HepG2 (cell line): ENCODE results near the gene FGD3. TPM values are rescaled to one million over a fixed set of nuclear protein-coding genes. Genes with fewer than 3 reads are reported as not detected.

Source experiments
- ATAD3A ChIP-seq: sonication (generic); formaldehyde crosslinking; IDR thresholded peaks from 2 replicates; pipeline ENCODE4 v1.4.0; 2020; ENCODE audit warnings: missing genetic modification reagents
- ATF7-NPFF ChIP-seq: sonication (generic); formaldehyde crosslinking; IDR thresholded peaks from 2 replicates; pipeline ENCODE4 v1.8.1; 2023; ENCODE audit warnings: mild to moderate bottlenecking, low read depth, missing genetic modification reagents, moderate library complexity
- BHLHE40 ChIP-seq: IDR thresholded peaks from 2 replicates; pipeline ENCODE4 v1.6.1; 2011; ENCODE audit warnings: low read length, improper control_type of control experiment
- CBX1 ChIP-seq: IDR thresholded peaks from one replicate; pipeline ENCODE4 v1.6.1; 2016; ENCODE audit warnings: antibody characterized with exemption, low read depth
- CBX2 ChIP-seq, 2 experiments: fragments of 200-600 bp in 1 of 2; sonication (generic); formaldehyde crosslinking in 1 of 2; IDR thresholded peaks; 2 replicates each; pipeline versions ENCODE4 v1.7.0 to v1.8.1; 2018 to 2022; ENCODE audit warnings: low read depth in 2 of 2, low read length in 1 of 2, mild to moderate bottlenecking in 1 of 2, missing genetic modification reagents in 1 of 2
- DMAP1 ChIP-seq: IDR thresholded peaks from 2 replicates; pipeline ENCODE4 v1.6.1; 2016
- ELF4 ChIP-seq: sonication (generic); formaldehyde crosslinking; IDR thresholded peaks from 2 replicates; pipeline ENCODE4 v1.5.0; 2020; ENCODE audit warnings: missing genetic modification reagents, mild to moderate bottlenecking, moderate library complexity, borderline replicate concordance
- FOSL2 ChIP-seq: sonication (generic); formaldehyde crosslinking; IDR thresholded peaks from 2 replicates; pipeline ENCODE4 v1.4.0; 2020; ENCODE audit warnings: missing genetic modification reagents
- FOXC1 ChIP-seq: sonication (generic); formaldehyde crosslinking; IDR thresholded peaks from 2 replicates; pipeline ENCODE4 v1.8.0; 2022; ENCODE audit warnings: mild to moderate bottlenecking, missing genetic modification reagents, borderline replicate concordance
- FOXJ3 ChIP-seq: sonication (generic); formaldehyde crosslinking; IDR thresholded peaks from 2 replicates; pipeline ENCODE4 v1.4.0; 2020; ENCODE audit warnings: missing genetic modification reagents, mild to moderate bottlenecking, borderline replicate concordance
- GABPB1 ChIP-seq: IDR thresholded peaks from 2 replicates; pipeline ENCODE4 v1.6.1; 2016; ENCODE audit warnings: mild to moderate bottlenecking, missing genetic modification reagents, moderate library complexity, missing compliant biosample characterization
- HNRNPK ChIP-seq: fragments of 200-400 bp; formaldehyde crosslinking; IDR thresholded peaks from 2 replicates; pipeline ENCODE4 v1.6.1; 2018; ENCODE audit warnings: low read length, low read depth, moderate library complexity, mild to moderate bottlenecking; ENCODE audit not compliant: poor library complexity, severe bottlenecking
- MIXL1 ChIP-seq: IDR thresholded peaks from 2 replicates; pipeline ENCODE4 v1.6.1; 2016
- PITX1 ChIP-seq: sonication (generic); formaldehyde crosslinking; IDR thresholded peaks from 2 replicates; pipeline ENCODE4 v1.5.1; 2020; ENCODE audit warnings: mild to moderate bottlenecking, missing genetic modification reagents
- SOX13 ChIP-seq, 3 experiments: fragments of 450-650 bp in 1 of 3; sonication (generic) in 1 of 3; formaldehyde crosslinking in 1 of 3; IDR thresholded peaks in 2 of 3; conservative IDR thresholded peaks in 1 of 3; 2 replicates each; pipeline versions ENCODE4 v1.5.0 to v1.6.1; 2016 to 2020; ENCODE audit warnings: antibody characterized with exemption in 1 of 3, mild to moderate bottlenecking in 1 of 3, missing compliant biosample characterization in 1 of 3, missing genetic modification reagents in 1 of 3, moderate library complexity in 1 of 3
- THAP11 ChIP-seq: IDR thresholded peaks from 2 replicates; pipeline ENCODE4 v1.6.1; 2016; ENCODE audit warnings: missing biosample characterization, missing genetic modification reagents
- TMF1 ChIP-seq: sonication (generic); formaldehyde crosslinking; IDR thresholded peaks from 2 replicates; pipeline ENCODE4 v1.8.1; 2022; ENCODE audit warnings: low read depth, missing genetic modification reagents
- TOE1 ChIP-seq: sonication (generic); formaldehyde crosslinking; IDR thresholded peaks from 2 replicates; pipeline ENCODE4 v1.4.0; 2020; ENCODE audit warnings: mild to moderate bottlenecking, missing genetic modification reagents
- ZBTB7B ChIP-seq: sonication (generic); formaldehyde crosslinking; IDR thresholded peaks from 2 replicates; pipeline ENCODE4 v1.4.0; 2020; ENCODE audit warnings: missing genetic modification reagents
- ZFP91 ChIP-seq: sonication (generic); formaldehyde crosslinking; IDR thresholded peaks from 2 replicates; pipeline ENCODE4 v1.9.0; 2022; ENCODE audit warnings: missing genetic modification reagents, mild to moderate bottlenecking, borderline replicate concordance
- ZKSCAN8 ChIP-seq: IDR thresholded peaks from 2 replicates; pipeline ENCODE4 v1.6.1; 2016; ENCODE audit warnings: borderline replicate concordance, missing genetic modification reagents, missing compliant biosample characterization
- ZNF790 ChIP-seq: sonication (generic); formaldehyde crosslinking; IDR thresholded peaks from 2 replicates; pipeline ENCODE4 v1.8.0; 2022; ENCODE audit warnings: missing genetic modification reagents, mild to moderate bottlenecking, borderline replicate concordance
- polyA plus RNA-seq, 8 experiments: library from polyadenylated mRNA; depleted of rRNA in 3 of 8; stranded (reverse) in 7 of 8; unstranded in 1 of 8; fragments of >200 nt; fragmentation: Illumina TruSeq in 4 of 8; extraction: Trizol in 4 of 8; gene quantifications; 2 replicates each; pipeline versions ENCODE4 v1.2.1 to v1.2.3, GENCODE V29; 2011 to 2016; ENCODE audit warnings: low read depth in 4 of 8, missing spikeins in 1 of 8, mixed read lengths in 1 of 8; ENCODE audit not compliant: insufficient read depth in 1 of 8
- total RNA-seq, 5 experiments: library from RNA; depleted of rRNA; stranded (reverse); fragments of >200 nt; fragmentation: Illumina TruSeq; extraction: Trizol; gene quantifications; 2 replicates each; pipeline ENCODE4 v1.2.3, GENCODE V29; 2016; ENCODE audit warnings: low read depth in 1 of 5
- TF ChIP-seq, protein P1 (sequence below): sonication (generic); formaldehyde crosslinking; IDR thresholded peaks from 2 replicates; pipeline ENCODE4 v1.8.0; 2023; ENCODE audit warnings: mild to moderate bottlenecking, missing genetic modification reagents

The FGD3 gene
- total and polyA plus RNA-seq, 2 of the 13 experiments (the other 11 are each of a cell fraction or from before 2014, with no cell fraction given): 0.53 to 1.1 TPM

DNA sequence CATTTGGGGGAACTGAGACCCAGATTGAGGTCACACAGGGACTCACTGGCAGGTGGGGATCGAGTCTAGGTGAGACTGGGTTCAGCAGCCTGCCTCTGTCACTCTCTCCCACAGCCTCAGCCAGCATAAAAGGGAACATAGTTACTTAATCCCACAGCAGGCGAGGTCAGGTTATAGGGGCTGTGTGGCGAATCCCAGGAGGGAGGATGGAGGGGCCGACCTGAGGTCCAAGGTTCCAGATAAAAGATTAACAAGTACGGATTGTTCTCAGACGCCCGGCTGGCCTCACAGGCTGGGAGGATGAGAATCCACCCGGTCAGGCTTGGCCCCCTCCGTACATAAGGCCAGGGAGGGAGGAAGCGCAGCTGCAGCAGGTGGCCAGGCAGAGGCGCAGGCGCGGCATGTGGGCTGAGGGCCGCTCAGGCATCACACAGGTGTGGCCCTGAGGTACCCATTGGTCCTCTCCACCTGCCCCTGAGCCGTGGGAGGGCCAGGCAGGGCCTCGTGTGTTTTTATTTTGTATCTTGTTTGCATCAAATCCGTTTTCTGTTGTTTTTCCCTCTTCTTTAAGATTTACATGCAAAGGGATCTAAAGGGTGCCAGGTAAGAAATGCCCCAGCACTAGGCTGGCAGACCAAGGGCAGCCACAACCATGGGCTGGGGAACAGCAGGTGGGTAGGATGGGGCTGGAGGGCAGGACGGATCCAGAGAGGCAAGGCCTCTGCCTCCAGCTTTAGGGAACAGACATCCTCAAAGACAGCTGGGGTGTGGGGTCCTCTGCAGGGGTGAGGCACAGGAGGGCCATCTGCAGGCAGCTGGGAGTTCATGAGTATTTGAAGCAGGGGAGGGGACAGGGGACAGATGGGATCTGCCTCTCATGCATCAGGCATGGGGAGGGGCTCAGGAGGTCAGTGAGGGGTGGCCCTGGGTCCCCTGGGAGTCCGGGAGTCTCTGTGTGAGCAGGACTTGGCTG is 114.8 kb downstream of the FGD3 start (continued):
- TF ChIP-seq FOSL2 (CRISPR knock-in tag) (no peak), HNRNPK (no peak), THAP11 (CRISPR knock-in tag) (peak; percentile 31; the same call in 1 of the 2 replicates), FOXC1 (CRISPR knock-in tag) (no peak), DMAP1 (CRISPR knock-in tag) (no peak), ELF4 (no peak), ATF7-NPFF (CRISPR knock-in tag) (0 out of 2 replicates have a peak, but pooled peaks have one; percentile 53), GABPB1 (peak; percentile 66), PITX1 (CRISPR knock-in tag) (peak; percentile 96), TOE1 (CRISPR knock-in tag) (no peak), TMF1 (CRISPR knock-in tag) (no peak), ZNF790 (CRISPR knock-in tag) (no peak), SOX13 (IDR thresholded peaks at IDR 0.05) (no peak), SOX13 (CRISPR knock-in tag; conservative IDR thresholded peaks at IDR 0.05 in 1 of 2, IDR thresholded peaks at IDR 0.05 in 1 of 2) (peak in 1 of 2 experiments; percentile 66; a peak in 2 of 4 replicates), CBX2 (IDR thresholded peaks at IDR 0.05; ENCODE audit: low read depth, low read length) (no peak), CBX2 (CRISPR knock-in tag; IDR thresholded peaks at IDR 0.05; ENCODE audit: low read depth) (no peak), ZBTB7B (peak; percentile 78; the same call in 1 of the 2 replicates), FOXJ3 (CRISPR knock-in tag) (0 out of 2 replicates have a peak, but pooled peaks have one; percentile 19), ZKSCAN8 (CRISPR knock-in tag) (no peak), CBX1 (no peak), MIXL1 (CRISPR knock-in tag) (0 out of 2 replicates have a peak, but pooled peaks have one; percentile 19), ATAD3A (no peak), BHLHE40 (0 out of 2 replicates have a peak, but pooled peaks have one; percentile 25), ZFP91 (CRISPR knock-in tag) (peak; percentile 47; the same call in 1 of the 2 replicates)
- TF ChIP-seq, protein P1, sequence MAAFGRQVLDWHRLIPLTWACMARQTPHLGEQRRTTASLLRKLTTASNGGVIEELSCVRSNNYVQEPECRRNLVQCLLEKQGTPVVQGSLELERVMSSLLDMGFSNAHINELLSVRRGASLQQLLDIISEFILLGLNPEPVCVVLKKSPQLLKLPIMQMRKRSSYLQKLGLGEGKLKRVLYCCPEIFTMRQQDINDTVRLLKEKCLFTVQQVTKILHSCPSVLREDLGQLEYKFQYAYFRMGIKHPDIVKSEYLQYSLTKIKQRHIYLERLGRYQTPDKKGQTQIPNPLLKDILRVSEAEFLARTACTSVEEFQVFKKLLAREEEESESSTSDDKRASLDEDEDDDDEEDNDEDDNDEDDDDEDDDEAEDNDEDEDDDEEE (CRISPR knock-in tag): no peak
